HepG2 (cell line): ENCODE data around the gene TMEM100.

Experiments used
- CBX1 ChIP-seq: IDR thresholded peaks from one replicate; pipeline ENCODE4 v1.6.1; 2016; ENCODE audit warnings: antibody characterized with exemption, low read depth
- EZH2 ChIP-seq: conservative IDR thresholded peaks from 2 replicates; pipeline ENCODE4 v1.6.1; 2012; ENCODE audit warnings: mild to moderate bottlenecking, low read depth, low read length, moderate library complexity
- FOXJ3 ChIP-seq: sonication (generic); formaldehyde crosslinking; IDR thresholded peaks from 2 replicates; pipeline ENCODE4 v1.4.0; 2020; ENCODE audit warnings: missing genetic modification reagents, mild to moderate bottlenecking, borderline replicate concordance
- HNRNPUL1 ChIP-seq: fragments of 200-400 bp; formaldehyde crosslinking; IDR thresholded peaks from 2 replicates; pipeline ENCODE4 v1.6.1; 2017; ENCODE audit warnings: low read depth, mild to moderate bottlenecking, low read length, moderate library complexity
- MZF1 ChIP-seq: sonication (generic); formaldehyde crosslinking; IDR thresholded peaks from 2 replicates; pipeline ENCODE4 v1.8.1; 2023; ENCODE audit warnings: mild to moderate bottlenecking, missing genetic modification reagents, borderline replicate concordance
- NFKBIZ ChIP-seq: IDR thresholded peaks from 2 replicates; pipeline ENCODE4 v1.6.1; 2018; ENCODE audit warnings: missing genetic modification reagents, missing compliant biosample characterization
- POLR2A ChIP-seq, 2 experiments: IDR thresholded peaks; 2 replicates each; pipeline ENCODE4 v1.6.1; 2011; ENCODE audit warnings: low read depth in 2 of 2, low read length in 2 of 2, mild to moderate bottlenecking in 1 of 2, moderate library complexity in 1 of 2; ENCODE audit not compliant: insufficient read depth in 1 of 2
- POLR2AphosphoS5 ChIP-seq: IDR thresholded peaks from 2 replicates; pipeline ENCODE4 v1.6.1; 2012; ENCODE audit warnings: low read depth, low read length
- ZBTB42 ChIP-seq: sonication (generic); formaldehyde crosslinking; IDR thresholded peaks from 2 replicates; pipeline ENCODE4 v1.5.0; 2020; ENCODE audit warnings: mild to moderate bottlenecking, missing genetic modification reagents
- TF ChIP-seq, protein P1 (sequence below): sonication (generic); formaldehyde crosslinking; IDR thresholded peaks from 2 replicates; pipeline ENCODE4 v1.5.0; 2020; ENCODE audit warnings: mild to moderate bottlenecking, missing genetic modification reagents, moderate library complexity

DNA sequence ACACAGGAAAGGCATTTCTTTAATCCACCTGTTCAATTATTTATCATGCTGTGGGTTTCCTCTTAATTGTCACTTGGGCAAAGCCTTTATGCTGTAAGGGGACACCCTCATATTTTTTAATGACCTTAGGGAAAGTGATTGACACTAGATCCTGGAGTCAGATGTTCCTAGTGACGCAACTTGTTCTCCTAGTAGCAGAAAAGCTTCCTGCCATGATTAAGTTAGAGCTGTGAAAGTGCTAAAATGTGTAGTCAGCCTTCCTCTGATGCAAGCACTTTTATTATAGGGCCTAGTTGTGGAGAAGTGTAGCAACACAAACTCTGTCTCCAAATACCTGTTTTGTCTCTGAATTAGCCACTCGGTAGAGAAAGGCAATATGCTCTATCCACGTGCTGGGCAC is 12.3 kb downstream of the TMEM100 start:
- TF ChIP-seq EZH2 (no peak), POLR2A (IDR thresholded peaks at IDR 0.05; ENCODE audit: insufficient read depth in 1 of 2, low read depth in 2 of 2, low read length in 2 of 2) (no peak), CBX1 (no peak), FOXJ3 (no peak), HNRNPUL1 (no peak), POLR2AphosphoS5 (no peak), MZF1 (CRISPR knock-in tag) (no peak), ZBTB42 (CRISPR knock-in tag) (no peak), NFKBIZ (CRISPR knock-in tag) (no peak)
- TF ChIP-seq, protein P1, sequence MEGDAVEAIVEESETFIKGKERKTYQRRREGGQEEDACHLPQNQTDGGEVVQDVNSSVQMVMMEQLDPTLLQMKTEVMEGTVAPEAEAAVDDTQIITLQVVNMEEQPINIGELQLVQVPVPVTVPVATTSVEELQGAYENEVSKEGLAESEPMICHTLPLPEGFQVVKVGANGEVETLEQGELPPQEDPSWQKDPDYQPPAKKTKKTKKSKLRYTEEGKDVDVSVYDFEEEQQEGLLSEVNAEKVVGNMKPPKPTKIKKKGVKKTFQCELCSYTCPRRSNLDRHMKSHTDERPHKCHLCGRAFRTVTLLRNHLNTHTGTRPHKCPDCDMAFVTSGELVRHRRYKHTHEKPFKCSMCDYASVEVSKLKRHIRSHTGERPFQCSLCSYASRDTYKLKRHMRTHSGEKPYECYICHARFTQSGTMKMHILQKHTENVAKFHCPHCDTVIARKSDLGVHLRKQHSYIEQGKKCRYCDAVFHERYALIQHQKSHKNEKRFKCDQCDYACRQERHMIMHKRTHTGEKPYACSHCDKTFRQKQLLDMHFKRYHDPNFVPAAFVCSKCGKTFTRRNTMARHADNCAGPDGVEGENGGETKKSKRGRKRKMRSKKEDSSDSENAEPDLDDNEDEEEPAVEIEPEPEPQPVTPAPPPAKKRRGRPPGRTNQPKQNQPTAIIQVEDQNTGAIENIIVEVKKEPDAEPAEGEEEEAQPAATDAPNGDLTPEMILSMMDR (CRISPR knock-in tag): no peak
